Measurements from ENCODE around the gene DDX1. TPM values are rescaled to one million over a fixed set of nuclear protein-coding genes. Genes with fewer than 3 reads are reported as not detected.

Gene DDX1
- total and polyA plus RNA-seq, 2 experiments from 2014 or later = 37.5 to 109 TPM

DNA sequence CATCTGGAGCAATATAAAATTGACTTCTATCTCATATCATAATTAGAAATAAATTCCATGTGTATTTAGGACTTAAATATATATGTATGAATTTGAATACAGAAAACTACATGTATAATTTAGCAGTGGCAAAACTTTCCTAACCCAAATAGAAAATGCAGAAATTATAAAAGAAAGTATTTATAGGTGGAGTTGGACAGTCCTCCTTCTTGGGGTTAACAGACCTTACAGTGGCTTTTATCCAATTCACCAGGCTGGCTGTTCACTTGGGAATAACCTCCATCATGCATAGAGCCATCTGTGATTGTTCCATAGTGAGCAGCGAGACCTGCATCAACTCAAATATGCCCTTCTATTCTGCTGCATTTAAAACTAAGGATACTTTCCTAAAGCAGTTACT lies 8.3 kb downstream of the DDX1 start:
- Histone ChIP-seq H3K27me3 (no peaks in the 10 kb centered on the region), H3K4me3 (no peak overlapping the region), H3K36me3 (peaks cover 94% of the 10 kb centered on the region), H3K27ac (no peak overlapping the region), H3K4me1 (ENCODE audit: low read depth) (no peaks in the 10 kb centered on the region), H3K9me3 (ENCODE audit: low read depth) (no peaks in the 10 kb centered on the region)
- no peak for DNase-seq (ENCODE audit: low read depth in 1 of 2, low spot score in 1 of 2)
- TF ChIP-seq, protein P1, sequence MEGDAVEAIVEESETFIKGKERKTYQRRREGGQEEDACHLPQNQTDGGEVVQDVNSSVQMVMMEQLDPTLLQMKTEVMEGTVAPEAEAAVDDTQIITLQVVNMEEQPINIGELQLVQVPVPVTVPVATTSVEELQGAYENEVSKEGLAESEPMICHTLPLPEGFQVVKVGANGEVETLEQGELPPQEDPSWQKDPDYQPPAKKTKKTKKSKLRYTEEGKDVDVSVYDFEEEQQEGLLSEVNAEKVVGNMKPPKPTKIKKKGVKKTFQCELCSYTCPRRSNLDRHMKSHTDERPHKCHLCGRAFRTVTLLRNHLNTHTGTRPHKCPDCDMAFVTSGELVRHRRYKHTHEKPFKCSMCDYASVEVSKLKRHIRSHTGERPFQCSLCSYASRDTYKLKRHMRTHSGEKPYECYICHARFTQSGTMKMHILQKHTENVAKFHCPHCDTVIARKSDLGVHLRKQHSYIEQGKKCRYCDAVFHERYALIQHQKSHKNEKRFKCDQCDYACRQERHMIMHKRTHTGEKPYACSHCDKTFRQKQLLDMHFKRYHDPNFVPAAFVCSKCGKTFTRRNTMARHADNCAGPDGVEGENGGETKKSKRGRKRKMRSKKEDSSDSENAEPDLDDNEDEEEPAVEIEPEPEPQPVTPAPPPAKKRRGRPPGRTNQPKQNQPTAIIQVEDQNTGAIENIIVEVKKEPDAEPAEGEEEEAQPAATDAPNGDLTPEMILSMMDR (IDR thresholded peaks at IDR 0.05; ENCODE audit: low read depth, low read length) = no peak

DNA sequence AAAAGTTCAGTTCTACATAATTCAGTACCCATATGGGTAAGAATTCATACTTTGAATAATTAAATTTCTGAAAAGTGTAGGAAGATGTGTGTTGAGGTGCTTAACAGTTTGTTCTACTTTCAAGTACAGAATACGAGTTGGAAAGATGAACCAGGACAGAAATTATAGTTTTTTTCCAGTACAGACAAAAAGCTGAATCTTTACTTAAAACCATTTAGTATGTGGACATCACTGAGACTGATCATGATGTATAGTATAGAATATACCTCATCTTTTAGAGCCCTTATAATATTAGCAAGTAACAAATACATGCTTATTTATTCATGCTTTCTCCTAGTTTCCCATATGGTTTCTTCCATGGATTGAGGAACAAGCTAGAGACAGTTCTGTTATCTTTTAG lies 10.0 kb downstream of the DDX1 start:
- Histone ChIP-seq H3K27me3 (no peaks in the 10 kb centered on the region), H3K9me3 (ENCODE audit: low read depth) (no peaks in the 10 kb centered on the region), H3K36me3 (peaks cover 91% of the 10 kb centered on the region), H3K27ac (no peak overlapping the region), H3K4me1 (ENCODE audit: low read depth) (no peaks in the 10 kb centered on the region), H3K4me3 (no peak overlapping the region)
- TF ChIP-seq, protein P1 (IDR thresholded peaks at IDR 0.05; ENCODE audit: low read depth, low read length) = no peak
- DNase-seq (ENCODE audit: low read depth in 1 of 2, low spot score in 1 of 2) = no peak

DNA sequence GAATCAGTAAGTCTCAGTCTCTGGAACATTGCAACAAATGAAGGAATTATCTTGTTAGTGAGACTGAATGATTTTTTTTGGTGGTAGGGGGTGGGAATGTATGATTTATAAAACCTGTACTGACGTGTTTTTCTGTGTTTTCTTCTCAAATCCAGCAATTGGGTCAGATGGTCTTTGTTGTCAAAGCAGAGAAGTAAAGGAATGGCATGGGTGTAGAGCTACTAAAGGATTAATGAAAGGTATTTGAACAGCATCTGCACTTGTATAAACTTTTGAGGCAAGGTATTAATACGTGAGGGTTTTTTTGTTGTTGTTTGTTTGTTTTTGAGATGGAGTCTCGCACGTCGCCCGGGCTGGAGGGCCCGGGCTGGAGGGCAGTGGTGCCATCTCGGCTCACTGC lies 10.7 kb downstream of the DDX1 start:
- TF ChIP-seq, protein P1 (IDR thresholded peaks at IDR 0.05; ENCODE audit: low read depth, low read length) = no peak
- Histone ChIP-seq H3K36me3 (peaks cover 91% of the 10 kb centered on the region), H3K27ac (no peak overlapping the region), H3K4me1 (ENCODE audit: low read depth) (no peaks in the 10 kb centered on the region), H3K9me3 (ENCODE audit: low read depth) (no peaks in the 10 kb centered on the region), H3K4me3 (no peak overlapping the region), H3K27me3 (no peaks in the 10 kb centered on the region)
- no peak for DNase-seq (ENCODE audit: low read depth in 1 of 2, low spot score in 1 of 2)

DNA sequence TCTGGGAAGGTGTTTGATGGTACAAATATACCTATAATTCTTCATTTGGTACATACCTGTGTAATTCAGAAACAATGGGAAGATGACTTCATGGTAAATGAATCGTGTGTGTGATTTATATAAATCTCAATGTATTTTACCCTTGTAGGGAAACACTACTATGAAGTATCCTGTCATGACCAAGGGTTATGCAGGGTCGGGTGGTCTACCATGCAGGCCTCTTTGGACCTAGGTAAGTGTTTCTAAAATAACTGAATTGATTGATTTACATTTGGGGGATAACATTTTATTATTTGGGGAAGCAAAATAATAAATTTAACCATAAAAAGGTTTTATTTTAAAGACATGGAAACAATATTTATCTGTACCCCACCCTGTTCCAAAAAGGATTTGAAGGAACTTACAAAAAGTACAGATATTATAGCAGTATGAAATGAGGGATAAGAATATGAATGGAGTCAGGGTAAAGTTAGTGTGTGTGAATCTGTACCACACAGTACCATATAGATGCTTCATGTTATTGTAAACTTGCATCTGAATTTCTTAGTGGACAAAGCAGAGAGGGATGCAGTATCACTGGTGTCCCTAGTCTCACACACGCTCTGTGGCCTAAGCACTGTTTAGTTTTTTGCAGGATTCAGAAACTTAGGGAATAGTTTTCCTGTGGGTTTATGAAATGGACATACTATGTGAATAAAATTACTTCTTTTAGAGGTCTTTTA lies 11.5 kb downstream of the DDX1 start:
- Histone ChIP-seq H3K36me3 (peaks cover 92% of the 10 kb centered on the region), H3K27ac (no peak overlapping the region), H3K4me1 (ENCODE audit: low read depth) (no peaks in the 10 kb centered on the region), H3K9me3 (ENCODE audit: low read depth) (no peaks in the 10 kb centered on the region), H3K27me3 (no peaks in the 10 kb centered on the region), H3K4me3 (no peak overlapping the region)
- DNase-seq (ENCODE audit: low read depth in 1 of 2, low spot score in 1 of 2) = no peak
- TF ChIP-seq, protein P1 (IDR thresholded peaks at IDR 0.05; ENCODE audit: low read depth, low read length) = no peak

DNA sequence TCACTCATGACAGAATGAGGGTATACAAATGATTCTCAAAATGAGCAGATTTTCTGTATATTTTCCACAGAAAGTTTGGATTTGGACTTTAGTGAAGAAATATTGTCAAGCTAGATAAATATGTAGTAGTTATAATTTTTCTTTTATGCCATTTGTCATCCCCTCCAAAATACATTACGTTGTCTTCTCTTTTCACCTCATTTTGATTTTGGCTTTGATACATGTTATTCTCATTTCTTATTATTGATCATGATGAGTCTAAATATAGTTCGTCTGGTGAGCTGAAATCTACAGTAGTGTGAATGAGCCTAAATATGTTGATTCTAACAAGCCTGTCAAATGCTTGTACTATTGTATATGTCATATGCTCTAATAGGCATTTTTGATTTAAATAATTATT lies 12.3 kb downstream of the DDX1 start:
- no peaks in the 10 kb centered on the region for H3K4me1 ChIP-seq (ENCODE audit: low read depth)

More for the DNA sequence above, 12.3 kb downstream of the DDX1 start:
- TF ChIP-seq, protein P1 (IDR thresholded peaks at IDR 0.05; ENCODE audit: low read depth, low read length) = no peak
- peaks cover 90% of the 10 kb centered on the region for H3K36me3 ChIP-seq
- H3K27me3 ChIP-seq = no peaks in the 10 kb centered on the region
- no peak overlapping the region for H3K27ac ChIP-seq
- DNase-seq (ENCODE audit: low read depth in 1 of 2, low spot score in 1 of 2) = no peak
- H3K4me3 ChIP-seq = no peak overlapping the region
- H3K9me3 ChIP-seq (ENCODE audit: low read depth) = no peaks in the 10 kb centered on the region
